ENCODE measurements around the gene COTL1. TPM values are rescaled to one million over a fixed set of nuclear protein-coding genes. Genes with fewer than 3 reads are reported as not detected.
A peak's percentile ranks its signal among the peaks of the same experiment; 100 is the strongest.

Gene COTL1
- total and polyA plus RNA-seq, 9 of the 15 experiments (the other 6 are each of a cell fraction or from before 2014, with no cell fraction given): 27.7 to 185 (median 72.5) TPM

DNA sequence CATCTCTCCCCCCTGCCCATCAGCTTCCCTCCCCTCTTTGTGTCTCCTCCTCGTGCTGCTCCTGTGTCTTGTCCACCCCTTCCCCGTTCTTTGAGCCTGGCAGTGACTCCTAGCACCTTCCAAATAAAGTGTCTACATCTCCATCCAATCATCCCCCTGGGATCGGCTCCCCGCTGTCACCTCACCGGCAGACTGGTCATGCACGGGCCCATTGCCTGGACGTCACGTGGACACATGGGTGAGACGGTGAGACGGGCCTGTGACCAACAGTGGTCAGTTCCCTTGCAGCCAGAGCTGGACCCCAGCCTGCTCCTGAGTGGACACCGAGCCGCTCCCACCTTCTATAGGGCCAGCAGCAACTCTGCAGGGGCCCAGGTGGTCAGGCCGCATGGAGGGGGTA, 46.4 kb downstream of the COTL1 start:
- Histone ChIP-seq H2AFZ (ENCODE audit: low read depth, low read length) (no peak overlapping the region), H3K9ac (ENCODE audit: insufficient read depth in 1 of 2, low read depth in 2 of 2, low read length in 2 of 2) (no peak overlapping the region), H3K27ac (ENCODE audit: extremely low read depth, low read depth, low read length) (no peak overlapping the region), H3K4me2 (ENCODE audit: insufficient read depth, low read length) (no peak overlapping the region), H3K27me3 (ENCODE audit: control insufficient read depth in 2 of 2, insufficient read depth in 2 of 2, low read length in 2 of 2) (no peaks in the 10 kb centered on the region), H3K4me3 (no peak overlapping the region), H3K9me1 (ENCODE audit: control insufficient read depth, insufficient read depth, low read length) (no peaks in the 10 kb centered on the region), H4K20me1 (replicated peaks; ENCODE audit: control insufficient read depth, insufficient read depth, low read length) (no peaks in the 10 kb centered on the region), H3K79me2 (ENCODE audit: control insufficient read depth, insufficient read depth, low read length) (no peaks in the 10 kb centered on the region), H3K4me1 (replicated peaks in 1 of 2; ENCODE audit: control insufficient read depth in 2 of 2, insufficient read depth in 2 of 2, low read length in 2 of 2) (peaks cover 0 to 6% of the 10 kb centered on the region in 2 experiments; a peak in 1 of 5 replicates), H3K9me3 (replicated peaks; ENCODE audit: control insufficient read depth, insufficient read depth, low read depth, low read length) (no peaks in the 10 kb centered on the region), H3K36me3 (ENCODE audit: control insufficient read depth, insufficient read depth, low read length) (peaks cover 2% of the 10 kb centered on the region; the same call in 2 of the 3 replicates)
- DNase-seq (ENCODE audit: extremely low read depth in 1 of 4, low spot score in 3 of 4) (no peak), FAIRE-seq (no peak), ATAC-seq (no peak)
- intact Hi-C loops (cut with micrococcal nuclease): no loop called here
- ChIA-PET CTCF (ENCODE audit: low intra/inter-chr PET ratio) (no interaction called here), POLR2A (no interaction called here)
- TF ChIP-seq, protein P1, sequence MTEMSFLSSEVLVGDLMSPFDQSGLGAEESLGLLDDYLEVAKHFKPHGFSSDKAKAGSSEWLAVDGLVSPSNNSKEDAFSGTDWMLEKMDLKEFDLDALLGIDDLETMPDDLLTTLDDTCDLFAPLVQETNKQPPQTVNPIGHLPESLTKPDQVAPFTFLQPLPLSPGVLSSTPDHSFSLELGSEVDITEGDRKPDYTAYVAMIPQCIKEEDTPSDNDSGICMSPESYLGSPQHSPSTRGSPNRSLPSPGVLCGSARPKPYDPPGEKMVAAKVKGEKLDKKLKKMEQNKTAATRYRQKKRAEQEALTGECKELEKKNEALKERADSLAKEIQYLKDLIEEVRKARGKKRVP (CRISPR knock-in tag; IDR thresholded peaks at IDR 0.05): no peak
- 0 out of 2 replicates have a peak, but pooled peaks have one; percentile 27 for TF ChIP-seq POLR2G (IDR thresholded peaks at IDR 0.05; ENCODE audit: low read depth, low read length)
- WGBS (ENCODE audit: insufficient coverage, low coverage, missing lambda C conversion rate): 88% methylated on average over 13 of the region's 13 CpGs
- no TSS peak for BruUV-seq (replicated peaks)
- in situ Hi-C loops (cut with MboI): no loop called here

DNA sequence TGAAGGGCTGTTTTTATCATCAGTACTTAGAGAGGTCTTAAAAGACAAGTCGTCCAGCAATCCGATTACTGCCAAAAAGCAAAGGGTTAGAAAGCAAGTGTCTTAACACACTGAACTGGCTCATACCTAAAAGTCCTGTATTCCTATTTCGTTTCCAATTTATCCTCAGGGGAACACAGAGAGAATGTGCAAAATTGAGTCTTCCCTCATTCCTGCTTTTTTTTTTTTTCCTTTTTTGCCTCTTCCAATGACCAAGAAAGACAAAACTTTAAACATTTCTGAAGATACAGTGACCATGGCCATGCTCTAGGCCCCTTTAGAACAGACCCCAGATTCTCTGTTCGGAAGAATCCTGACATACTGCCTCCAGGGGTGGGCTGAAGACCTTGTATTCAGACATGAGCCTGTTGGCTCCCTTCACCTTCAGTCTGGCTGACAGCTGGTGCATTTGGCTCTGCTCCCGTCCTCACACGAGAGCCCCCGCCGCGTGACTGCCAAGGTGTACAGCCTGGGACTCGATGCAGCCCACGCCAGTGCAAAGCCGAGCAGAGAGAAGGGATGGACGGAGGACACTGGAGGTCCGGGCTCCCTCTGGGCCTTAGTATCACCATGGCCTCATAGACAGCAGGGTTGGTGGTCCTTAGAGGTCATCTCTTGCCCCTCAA, 47.0 kb downstream of the COTL1 start:
- no peaks in the 10 kb centered on the region for H3K79me2 ChIP-seq (ENCODE audit: control insufficient read depth, insufficient read depth, low read length)
- no peak for ATAC-seq
- peaks cover 0 to 6% of the 10 kb centered on the region in 2 experiments; a peak in 1 of 5 replicates for H3K4me1 ChIP-seq (replicated peaks in 1 of 2; ENCODE audit: control insufficient read depth in 2 of 2, insufficient read depth in 2 of 2, low read length in 2 of 2)
- CTCF ChIA-PET (ENCODE audit: low intra/inter-chr PET ratio): no interaction called here
- H3K36me3 ChIP-seq (ENCODE audit: control insufficient read depth, insufficient read depth, low read length): peaks cover 8% of the 10 kb centered on the region; the same call in 2 of the 3 replicates
- no peak for TF ChIP-seq NCOA6 (IDR thresholded peaks at IDR 0.05)
- TF ChIP-seq FOXA3 (CRISPR knock-in tag; conservative IDR thresholded peaks at IDR 0.05 in 1 of 2, IDR thresholded peaks at IDR 0.05 in 1 of 2): no peak
- no peak for TF ChIP-seq GTF2F1 (IDR thresholded peaks at IDR 0.05; ENCODE audit: low read depth, low read length)
- TF ChIP-seq ZKSCAN3 (CRISPR knock-in tag; IDR thresholded peaks at IDR 0.05): no peak
- no peak for TF ChIP-seq EHMT2 (IDR thresholded peaks at IDR 0.05)
- FAIRE-seq: no peak
- no peaks in the 10 kb centered on the region for H3K9me3 ChIP-seq (replicated peaks; ENCODE audit: control insufficient read depth, insufficient read depth, low read depth, low read length)
- BruUV-seq (replicated peaks): no TSS peak
- H3K9ac ChIP-seq (ENCODE audit: insufficient read depth in 1 of 2, low read depth in 2 of 2, low read length in 2 of 2): no peak overlapping the region
- H3K4me3 ChIP-seq: no peak overlapping the region
- H2AFZ ChIP-seq (ENCODE audit: low read depth, low read length): no peak overlapping the region
- POLR2A ChIA-PET: interaction anchor here (1.4 kb wide), 1 partner anchor 19 kb away, joined by 4 read pairs; no protein-coding TSS in a partner anchor
- DNase-seq (ENCODE audit: extremely low read depth in 1 of 4, low spot score in 3 of 4): no peak
- 79% methylated on average over 14 of the region's 14 CpGs for WGBS (ENCODE audit: insufficient coverage, low coverage, missing lambda C conversion rate)
- no peaks in the 10 kb centered on the region for H3K27me3 ChIP-seq (ENCODE audit: control insufficient read depth in 2 of 2, insufficient read depth in 2 of 2, low read length in 2 of 2)
- in situ Hi-C loops (cut with MboI): no loop called here
- intact Hi-C loops (cut with micrococcal nuclease): no loop called here
- H3K9me1 ChIP-seq (ENCODE audit: control insufficient read depth, insufficient read depth, low read length): no peaks in the 10 kb centered on the region
- no peak overlapping the region for H3K27ac ChIP-seq (ENCODE audit: extremely low read depth, low read depth, low read length)
- no peaks in the 10 kb centered on the region for H4K20me1 ChIP-seq (replicated peaks; ENCODE audit: control insufficient read depth, insufficient read depth, low read length)
- no peak overlapping the region for H3K4me2 ChIP-seq (ENCODE audit: insufficient read depth, low read length)

Measured in K562 (cell line).